ENCODE data around the gene NDUFAB1.
"Not testable (repeated sequence)": the region's sequence is repeated elsewhere in the genome, so short reads cannot be mapped to it uniquely, and the experiment has no call there.

The NDUFAB1 gene

GRCh38 chr16:23595951-23596720 is at the start of gene NDUFAB1:
Gene NDUFAB1, minus strand, starts transcription at chr16:23596316. Its CDS starts 26 bp downstream, at chr16:23596290.
- peak; percentile 96 for DNase-seq (ENCODE audit: low spot score)

- DNase-seq (ENCODE audit: low spot score), result no peak
Measured at GRCh38 chr16:23642246-23642774, 46.2 kb upstream of the NDUFAB1 start.

- DNase-seq (ENCODE audit: low spot score), result peak; percentile 97
Measured at GRCh38 chr16:23640931-23641765, 45.0 kb upstream of the NDUFAB1 start, which contains the start of the genes DCTN5 and PALB2. Gene DCTN5, plus strand, starts transcription at chr16:23641466. Its CDS starts 77 bp downstream, at chr16:23641543. Gene PALB2, minus strand, starts transcription at chr16:23641310. Its CDS starts 153 bp downstream, at chr16:23641157.

- DNase-seq (ENCODE audit: low spot score), result peak; percentile 39
Measured at GRCh38 chr16:23640615-23640930, 44.5 kb upstream of the NDUFAB1 start.

- no peak for DNase-seq (ENCODE audit: low spot score)
Measured at GRCh38 chr16:23635958-23636357, 39.8 kb upstream of the NDUFAB1 start.

- DNase-seq (ENCODE audit: low spot score), result no peak
Measured at GRCh38 chr16:23634461-23635036, 38.4 kb upstream of the NDUFAB1 start.

GRCh38 chr16:23631874-23632273 is 35.8 kb upstream of the NDUFAB1 start:
- DNase-seq (ENCODE audit: low spot score), result not testable (repeated sequence)

GRCh38 chr16:23629516-23629915 is 33.4 kb upstream of the NDUFAB1 start:
- DNase-seq (ENCODE audit: low spot score), result no peak

GRCh38 chr16:23624092-23624491 is 28.0 kb upstream of the NDUFAB1 start:
- no peak for DNase-seq (ENCODE audit: low spot score)

- no peak for DNase-seq (ENCODE audit: low spot score)
Measured at GRCh38 chr16:23615805-23616204, 19.7 kb upstream of the NDUFAB1 start.

GRCh38 chr16:23611936-23612335 is 15.8 kb upstream of the NDUFAB1 start:
- no peak for DNase-seq (ENCODE audit: low spot score)

GRCh38 chr16:23610905-23611304 is 14.8 kb upstream of the NDUFAB1 start:
- not testable (repeated sequence) for DNase-seq (ENCODE audit: low spot score)

GRCh38 chr16:23609929-23610328 is 13.8 kb upstream of the NDUFAB1 start:
- no peak for DNase-seq (ENCODE audit: low spot score)

- DNase-seq (ENCODE audit: low spot score), result no peak
Measured at GRCh38 chr16:23608194-23608593, 12.1 kb upstream of the NDUFAB1 start.

GRCh38 chr16:23607726-23608125 is 11.6 kb upstream of the NDUFAB1 start:
- no peak for DNase-seq (ENCODE audit: low spot score)

GRCh38 chr16:23597003-23597756 is 1.1 kb upstream of the NDUFAB1 start:
- peak; percentile 26 for DNase-seq (ENCODE audit: low spot score)

GRCh38 chr16:23595246-23595950 is 718 bp downstream of the NDUFAB1 start:
- DNase-seq (ENCODE audit: low spot score), result no peak

GRCh38 chr16:23594186-23594585 is 1.9 kb downstream of the NDUFAB1 start:
- DNase-seq (ENCODE audit: low spot score), result no peak

- no peak for DNase-seq (ENCODE audit: low spot score)
Measured at GRCh38 chr16:23590181-23590580, 5.9 kb downstream of the NDUFAB1 start.

- no peak for DNase-seq (ENCODE audit: low spot score)
Measured at GRCh38 chr16:23587726-23588125, 8.4 kb downstream of the NDUFAB1 start.

Data from iPS-NIHi11 (cell line).